DOHH2 (cell line): Measurements from ENCODE around the gene HMG20A.

Experiments
- CTCF ChIP-seq: fragments of 200-600 bp; sonication (generic); IDR thresholded peaks from one replicate; pipeline ENCODE4 v1.5.1; 2014; ENCODE audit warnings: antibody characterized with exemption, mild to moderate bottlenecking, low read depth, low read length; ENCODE audit not compliant: poor library complexity, severe bottlenecking
- EZH2phosphoT487 ChIP-seq: fragments of 200-600 bp; sonication (generic); IDR thresholded peaks from 2 replicates; pipeline ENCODE4 v1.6.1; 2017; ENCODE audit warnings: borderline replicate concordance, mild to moderate bottlenecking, antibody characterized with exemption, low read length, moderate library complexity, mixed read lengths

- TF ChIP-seq CTCF (no peak), EZH2phosphoT487 (no peak)
These were observed 110.7 kb downstream of the HMG20A start for GRCh38 chr15:77531191-77532000.
